ENCODE data around the gene ZSCAN30.

DNA sequence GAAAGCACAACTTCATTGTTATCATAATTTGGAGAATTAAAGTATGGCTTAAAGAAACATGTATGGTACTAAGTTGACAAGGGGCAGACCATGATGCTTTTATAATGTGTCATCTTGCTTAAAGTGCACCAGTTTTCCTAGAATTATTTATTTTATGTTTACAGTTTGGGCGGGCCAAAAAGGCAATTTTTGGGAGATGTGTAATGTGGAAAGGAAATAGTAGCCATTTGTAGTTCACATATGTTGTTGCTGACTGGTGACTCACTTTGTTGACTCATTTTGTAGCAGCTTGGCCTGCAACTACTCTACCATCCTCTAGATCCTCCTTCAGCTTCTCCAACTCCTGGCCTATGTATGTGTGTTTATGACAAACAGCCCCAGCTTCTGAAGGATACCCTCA lies 7.7 kb downstream of the ZSCAN30 start:
- no peak for TF ChIP-seq MYC (CRISPR knock-in tag; IDR thresholded peaks at IDR 0.05; ENCODE audit: borderline replicate concordance)
- TF ChIP-seq, protein P1, sequence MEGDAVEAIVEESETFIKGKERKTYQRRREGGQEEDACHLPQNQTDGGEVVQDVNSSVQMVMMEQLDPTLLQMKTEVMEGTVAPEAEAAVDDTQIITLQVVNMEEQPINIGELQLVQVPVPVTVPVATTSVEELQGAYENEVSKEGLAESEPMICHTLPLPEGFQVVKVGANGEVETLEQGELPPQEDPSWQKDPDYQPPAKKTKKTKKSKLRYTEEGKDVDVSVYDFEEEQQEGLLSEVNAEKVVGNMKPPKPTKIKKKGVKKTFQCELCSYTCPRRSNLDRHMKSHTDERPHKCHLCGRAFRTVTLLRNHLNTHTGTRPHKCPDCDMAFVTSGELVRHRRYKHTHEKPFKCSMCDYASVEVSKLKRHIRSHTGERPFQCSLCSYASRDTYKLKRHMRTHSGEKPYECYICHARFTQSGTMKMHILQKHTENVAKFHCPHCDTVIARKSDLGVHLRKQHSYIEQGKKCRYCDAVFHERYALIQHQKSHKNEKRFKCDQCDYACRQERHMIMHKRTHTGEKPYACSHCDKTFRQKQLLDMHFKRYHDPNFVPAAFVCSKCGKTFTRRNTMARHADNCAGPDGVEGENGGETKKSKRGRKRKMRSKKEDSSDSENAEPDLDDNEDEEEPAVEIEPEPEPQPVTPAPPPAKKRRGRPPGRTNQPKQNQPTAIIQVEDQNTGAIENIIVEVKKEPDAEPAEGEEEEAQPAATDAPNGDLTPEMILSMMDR (CRISPR knock-in tag; IDR thresholded peaks at IDR 0.05), result no peak
- no peak for TF ChIP-seq POLR2AphosphoS2 (IDR thresholded peaks at IDR 0.05; ENCODE audit: low read depth, low read length)
- no peak for TF ChIP-seq HNRNPK (IDR thresholded peaks at IDR 0.05; ENCODE audit: low read depth, low read length, poor library complexity, severe bottlenecking)

Measured in HepG2 (cell line).